B cell (primary cell): ENCODE results near the gene SYNE1. TPM values are rescaled to one million over a fixed set of nuclear protein-coding genes. Genes with fewer than 3 reads are reported as not detected.

ENCODE experiments used
- ATAC-seq: fragments of 200-7000 bp; cut with Tn5 transposase; one replicate; pipeline ENCODE4 v1.10.0; 2021; ENCODE audit warnings: low read depth, mild to moderate bottlenecking, moderate number of reproducible peaks, moderate library complexity
- CTCF ChIA-PET: fragments of 350-600 bp; sonication (Branson Sonifier 250); formaldehyde crosslinking; loops from one replicate; lab custom pipeline; 2021; ENCODE audit warnings: antibody characterized with exemption, inconsistent platforms; lab: Charles Lee
- POLR2A ChIA-PET: fragments of 350-600 bp; sonication (Branson Sonifier 250); formaldehyde crosslinking; loops from one replicate; lab custom pipeline; 2021; ENCODE audit warnings: antibody characterized with exemption; lab: Charles Lee
- DNase-seq: peaks from one replicate; pipeline ENCODE4 v3.0.0; 2013
- H2AFZ ChIP-seq: 2 replicates; pipeline ENCODE4 v1.6.1; 2012; ENCODE audit warnings: mild to moderate bottlenecking, low read depth, low read length; ENCODE audit not compliant: insufficient read depth, poor library complexity, severe bottlenecking
- H3K27ac ChIP-seq, 2 donors: 1 replicate in 1 of 2; 2 replicates in 1 of 2; pipeline ENCODE4 v1.5.1; 2012 to 2013; ENCODE audit warnings: low read length in 2 of 2, mild to moderate bottlenecking in 2 of 2, moderate library complexity in 1 of 2
- H3K27me3 ChIP-seq, 4 experiments: fragments of 200-600 bp in 1 of 4; sonication (generic) in 1 of 4; replicated peaks in 1 of 4; 1 replicate in 2 of 4; 2 replicates in 2 of 4; pipeline versions ENCODE4 v1.6.1 to v1.7.0; 2013 to 2016; ENCODE audit warnings: low read length in 3 of 4, mild to moderate bottlenecking in 2 of 4, mixed read lengths in 1 of 4, moderate library complexity in 1 of 4; ENCODE audit not compliant: insufficient read depth in 4 of 4, control insufficient read depth in 3 of 4; ENCODE audit errors: control extremely low read depth in 1 of 4
- H3K36me3 ChIP-seq, 2 experiments: replicated peaks in 1 of 2; 1 replicate in 1 of 2; 2 replicates in 1 of 2; pipeline versions ENCODE4 v1.6.1 to v1.7.1; 2013; ENCODE audit warnings: low read length in 1 of 2; ENCODE audit not compliant: insufficient read depth in 2 of 2, control insufficient read depth in 1 of 2; ENCODE audit errors: control extremely low read depth in 1 of 2, extremely low read depth in 1 of 2
- H3K4me1 ChIP-seq, 2 donors: fragments of 200-600 bp in 1 of 2; sonication (generic) in 1 of 2; 1 replicate in 1 of 2; 2 replicates in 1 of 2; pipeline versions ENCODE4 v1.5.1 to v1.6.1; 2013 to 2017; ENCODE audit warnings: low read length in 2 of 2; ENCODE audit not compliant: control insufficient read depth in 2 of 2, insufficient read depth in 2 of 2
- H3K4me2 ChIP-seq: replicated peaks from 2 replicates; pipeline ENCODE3; 2012; ENCODE audit warnings: mild to moderate bottlenecking, low read depth, low read length; ENCODE audit not compliant: poor library complexity, severe bottlenecking
- H3K4me3 ChIP-seq, 5 experiments: fragments of 200-600 bp in 1 of 5; sonication (generic) in 1 of 5; 1 replicate in 3 of 5; 2 replicates in 2 of 5; pipeline versions ENCODE4 v1.5.1 to v1.7.0; 2011 to 2016; ENCODE audit warnings: low read length in 4 of 5, mild to moderate bottlenecking in 4 of 5, low read depth in 2 of 5, control low read depth in 1 of 5, moderate library complexity in 1 of 5; ENCODE audit not compliant: insufficient read depth in 1 of 5; ENCODE audit errors: control extremely low read depth in 1 of 5, extremely low read depth in 1 of 5
- H3K79me2 ChIP-seq: fragments of 200-600 bp; sonication (generic); one replicate; pipeline ENCODE4 v1.6.0; 2016; ENCODE audit warnings: low read length; ENCODE audit not compliant: control insufficient read depth, insufficient read depth
- H3K9ac ChIP-seq: fragments of 200-600 bp; sonication (generic); 2 replicates; pipeline ENCODE4 v1.6.1; 2017; ENCODE audit warnings: mild to moderate bottlenecking, low read length, moderate library complexity
- H3K9me3 ChIP-seq, 3 donors: one replicate each; pipeline versions ENCODE4 v1.6.1 to v1.7.1; 2013; ENCODE audit warnings: low read length in 2 of 3; ENCODE audit not compliant: control insufficient read depth in 2 of 3, insufficient read depth in 1 of 3; ENCODE audit errors: control extremely low read depth in 1 of 3
- H4K20me1 ChIP-seq: 2 replicates; pipeline ENCODE4 v1.6.0; 2012; ENCODE audit warnings: mild to moderate bottlenecking, low read length; ENCODE audit not compliant: insufficient read depth, control insufficient read depth, poor library complexity, severe bottlenecking
- H3K27ac Mint-ChIP-seq: one replicate; pipeline ENCODE4 v1.8.0; 2021; ENCODE audit warnings: mixed read lengths
- H3K27me3 Mint-ChIP-seq: one replicate; pipeline ENCODE4 v1.8.0; 2021; ENCODE audit warnings: mixed read lengths
- H3K4me1 Mint-ChIP-seq: one replicate; pipeline ENCODE4 v1.8.0; 2021; ENCODE audit warnings: mixed read lengths
- H3K4me3 Mint-ChIP-seq: one replicate; pipeline ENCODE4 v1.8.0; 2021; ENCODE audit warnings: mixed read lengths
- H3K9me3 Mint-ChIP-seq: one replicate; pipeline ENCODE4 v1.8.0; 2022; ENCODE audit warnings: mixed read lengths; ENCODE audit not compliant: insufficient read depth
- EZH2 ChIP-seq: IDR thresholded peaks from 2 replicates; pipeline ENCODE4 v1.6.1; 2012; ENCODE audit warnings: borderline replicate concordance, low read depth, mild to moderate bottlenecking, moderate library complexity, low read length; ENCODE audit not compliant: insufficient read depth, poor library complexity, severe bottlenecking
- WGBS: methylation state at CpG from one replicate; pipeline ENCODE4 v1.1.5; 2013; ENCODE audit warnings: missing lambda C conversion rate; ENCODE audit not compliant: insufficient coverage; 5-methylcytosine and 5-hydroxymethylcytosine counted together
- intact Hi-C: fragments of 100-400 bp; cut with micrococcal nuclease; formaldehyde crosslinking; loops from one replicate; pipeline ENCODE4 v1.10.0; 2022
- polyA plus RNA-seq: library from polyadenylated mRNA; depleted of rRNA; stranded (reverse); fragments of >200 nt; gene quantifications from 2 replicates; pipeline ENCODE4 v1.2.3, GENCODE V29; 2012
- total RNA-seq, 2 donors: library from RNA; stranded (reverse); fragments of 120-200 nt in 1 of 2; gene quantifications; 1 replicate in 1 of 2; 2 replicates in 1 of 2; pipeline versions ENCODE4 v1.2.3 to v1.2.4, GENCODE V29; 2013 to 2022
- TF ChIP-seq, protein P1 (sequence below): fragments of 200-600 bp; IDR thresholded peaks from one replicate; pipeline ENCODE4 v1.8.0; 2022; ENCODE audit warnings: antibody characterized with exemption, mild to moderate bottlenecking

Gene SYNE1
- total and polyA plus RNA-seq, 2 donors (not counting 1 experiment from before 2014, with no cell fraction given), result 49.2 to 108 TPM

DNA sequence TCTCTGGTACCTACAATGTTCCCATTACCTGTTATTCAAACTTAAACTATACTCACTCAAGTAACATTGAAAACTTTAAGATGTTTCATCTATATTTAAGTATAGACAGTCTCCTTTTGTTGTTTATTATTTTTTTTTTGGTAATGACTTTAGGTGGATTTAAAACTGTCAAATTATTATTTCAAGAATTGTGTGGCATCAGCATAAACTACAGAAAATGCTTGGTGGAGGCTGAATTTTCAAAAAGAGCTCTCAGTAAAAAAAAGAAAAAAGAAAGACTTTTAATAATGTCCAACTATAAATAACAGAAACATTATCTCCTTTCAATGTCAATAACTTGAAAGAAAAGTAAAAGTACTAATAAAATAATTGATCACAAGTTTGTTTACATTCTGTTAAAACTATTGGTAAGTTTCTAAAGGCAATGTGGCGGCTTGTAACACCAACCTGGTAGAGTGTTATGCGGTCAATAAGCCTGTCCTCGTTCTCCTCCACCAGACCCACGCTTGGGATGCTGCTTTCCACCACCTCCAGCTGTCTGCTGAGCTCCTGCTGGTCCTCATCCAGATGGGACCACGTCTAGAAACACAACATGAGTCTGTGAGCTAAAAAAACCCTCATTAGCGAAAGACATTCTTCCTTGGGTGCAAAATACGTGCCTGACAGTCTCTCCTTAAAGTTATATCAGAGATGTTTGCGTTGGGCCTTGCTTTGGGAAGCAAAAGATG lies 400.6 kb downstream of the SYNE1 start:
- intact Hi-C loops, result no loop called here
- no peaks in the 10 kb centered on the region for H3K9me3 ChIP-seq
- H3K9ac ChIP-seq, result no peak overlapping the region
- H3K79me2 ChIP-seq, result no peaks in the 10 kb centered on the region
- no peak overlapping the region for H3K4me3 ChIP-seq
- no peaks in the 10 kb centered on the region for H3K27me3 Mint-ChIP-seq
- no peak overlapping the region for H3K27ac ChIP-seq
- CTCF ChIA-PET, result no interaction called here
- ATAC-seq (no peak), DNase-seq (no peak)
- H3K27ac Mint-ChIP-seq, result no peak overlapping the region
- POLR2A ChIA-PET, result no interaction called here
- no peak overlapping the region for H2AFZ ChIP-seq
- no peak overlapping the region for H3K4me2 ChIP-seq
- H4K20me1 ChIP-seq, result no peaks in the 10 kb centered on the region
- H3K27me3 ChIP-seq, result no peaks in the 10 kb centered on the region
- H3K36me3 ChIP-seq, result peaks cover 7 to 67% of the 10 kb centered on the region in 2 experiments
- TF ChIP-seq, protein P1, sequence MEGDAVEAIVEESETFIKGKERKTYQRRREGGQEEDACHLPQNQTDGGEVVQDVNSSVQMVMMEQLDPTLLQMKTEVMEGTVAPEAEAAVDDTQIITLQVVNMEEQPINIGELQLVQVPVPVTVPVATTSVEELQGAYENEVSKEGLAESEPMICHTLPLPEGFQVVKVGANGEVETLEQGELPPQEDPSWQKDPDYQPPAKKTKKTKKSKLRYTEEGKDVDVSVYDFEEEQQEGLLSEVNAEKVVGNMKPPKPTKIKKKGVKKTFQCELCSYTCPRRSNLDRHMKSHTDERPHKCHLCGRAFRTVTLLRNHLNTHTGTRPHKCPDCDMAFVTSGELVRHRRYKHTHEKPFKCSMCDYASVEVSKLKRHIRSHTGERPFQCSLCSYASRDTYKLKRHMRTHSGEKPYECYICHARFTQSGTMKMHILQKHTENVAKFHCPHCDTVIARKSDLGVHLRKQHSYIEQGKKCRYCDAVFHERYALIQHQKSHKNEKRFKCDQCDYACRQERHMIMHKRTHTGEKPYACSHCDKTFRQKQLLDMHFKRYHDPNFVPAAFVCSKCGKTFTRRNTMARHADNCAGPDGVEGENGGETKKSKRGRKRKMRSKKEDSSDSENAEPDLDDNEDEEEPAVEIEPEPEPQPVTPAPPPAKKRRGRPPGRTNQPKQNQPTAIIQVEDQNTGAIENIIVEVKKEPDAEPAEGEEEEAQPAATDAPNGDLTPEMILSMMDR, result no peak
- no peak for TF ChIP-seq EZH2
- H3K4me1 ChIP-seq, result no peaks in the 10 kb centered on the region
- H3K4me3 Mint-ChIP-seq, result no peak overlapping the region
- no peaks in the 10 kb centered on the region for H3K4me1 Mint-ChIP-seq
- WGBS, result 99% methylated on average over 8 of the region's 8 CpGs
- H3K9me3 Mint-ChIP-seq, result no peaks in the 10 kb centered on the region

DNA sequence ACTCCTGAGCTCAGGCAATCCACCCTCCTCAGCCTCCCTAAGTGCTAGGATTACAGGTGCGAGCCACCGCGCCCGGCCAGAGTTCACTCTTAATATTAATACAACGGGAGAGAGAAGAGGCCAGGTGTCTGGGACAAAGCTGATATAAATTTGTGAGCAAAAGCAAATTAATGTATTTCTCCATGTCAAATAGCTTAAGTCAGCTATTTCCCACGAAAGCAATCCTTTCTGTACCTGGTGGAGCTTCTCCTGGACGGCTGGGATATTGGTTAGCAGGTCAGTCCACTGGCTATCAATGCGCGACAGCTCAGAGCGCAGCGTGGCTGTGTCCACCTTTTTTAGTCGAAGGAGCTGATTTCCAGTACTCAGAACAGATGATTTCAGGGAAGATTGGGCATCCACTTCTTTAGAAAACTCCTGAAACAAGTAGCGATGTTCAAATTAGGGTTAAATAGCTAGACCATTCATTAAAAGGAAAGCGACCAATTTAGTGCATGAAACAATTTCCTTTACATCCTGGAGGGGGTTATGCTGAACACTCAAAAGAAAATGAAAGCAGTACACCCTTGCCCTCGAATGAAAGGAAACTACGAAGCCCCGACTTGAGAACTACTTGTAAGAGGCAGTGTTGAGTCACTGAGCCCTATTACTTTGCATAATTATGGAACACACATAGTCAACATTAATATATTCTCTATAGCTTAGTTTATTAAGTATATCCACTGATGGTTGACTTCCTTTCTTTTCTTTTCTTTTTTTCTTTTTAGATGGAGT lies 403.4 kb downstream of the SYNE1 start:
- ChIA-PET POLR2A (no interaction called here), CTCF (no interaction called here)
- intact Hi-C loops, result no loop called here
- Histone ChIP-seq H2AFZ (no peak overlapping the region), H4K20me1 (no peaks in the 10 kb centered on the region), H3K9ac (no peak overlapping the region), H3K79me2 (no peaks in the 10 kb centered on the region), H3K4me3 (no peak overlapping the region), H3K36me3 (peaks cover 10 to 61% of the 10 kb centered on the region in 2 experiments), H3K9me3 (no peaks in the 10 kb centered on the region), H3K4me1 (no peaks in the 10 kb centered on the region), H3K4me2 (no peak overlapping the region), H3K27me3 (no peaks in the 10 kb centered on the region), H3K27ac (no peak overlapping the region)
- DNase-seq, result no peak
- no peak overlapping the region for H3K4me3 Mint-ChIP-seq
- H3K27ac Mint-ChIP-seq, result no peak overlapping the region
- ATAC-seq, result no peak
- TF ChIP-seq EZH2, result no peak
- TF ChIP-seq, protein P1, result no peak
- no peaks in the 10 kb centered on the region for H3K9me3 Mint-ChIP-seq
- H3K4me1 Mint-ChIP-seq, result no peaks in the 10 kb centered on the region
- no peaks in the 10 kb centered on the region for H3K27me3 Mint-ChIP-seq
- 93% methylated on average over 7 of the region's 17 CpGs for WGBS
